DOHH2 (cell line): ENCODE measurements around the gene ALKBH3.

Experiments used
- CTCF ChIP-seq: fragments of 200-600 bp; sonication (generic); IDR thresholded peaks from one replicate; pipeline ENCODE4 v1.5.1; 2014; ENCODE audit warnings: antibody characterized with exemption, mild to moderate bottlenecking, low read depth, low read length; ENCODE audit not compliant: poor library complexity, severe bottlenecking
- EZH2phosphoT487 ChIP-seq: fragments of 200-600 bp; sonication (generic); IDR thresholded peaks from 2 replicates; pipeline ENCODE4 v1.6.1; 2017; ENCODE audit warnings: borderline replicate concordance, mild to moderate bottlenecking, antibody characterized with exemption, low read length, moderate library complexity, mixed read lengths

DNA sequence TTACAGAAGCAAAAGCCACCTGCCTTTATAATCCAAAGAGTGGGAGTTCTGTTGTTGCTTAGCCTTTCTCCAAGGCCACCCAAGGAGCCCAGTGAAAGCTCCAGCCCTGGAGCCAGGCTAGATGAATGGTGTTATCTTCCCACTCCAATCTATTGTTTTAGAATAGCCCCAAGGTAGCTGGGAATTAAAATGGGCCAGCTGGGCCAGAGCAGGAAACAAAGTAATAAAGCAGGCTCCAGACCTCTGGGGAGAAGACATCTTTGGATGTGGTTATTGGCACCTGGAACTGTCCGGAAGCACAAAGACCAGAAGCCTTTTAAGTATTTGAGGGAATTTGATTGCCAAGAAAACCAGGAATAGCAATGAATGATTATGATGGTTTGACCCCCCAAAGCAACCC lies 70.6 kb downstream of the ALKBH3 start:
- no peak for TF ChIP-seq CTCF
- no peak for TF ChIP-seq EZH2phosphoT487
